ENCODE measurements around the gene BRINP1.

Gene BRINP1

DNA sequence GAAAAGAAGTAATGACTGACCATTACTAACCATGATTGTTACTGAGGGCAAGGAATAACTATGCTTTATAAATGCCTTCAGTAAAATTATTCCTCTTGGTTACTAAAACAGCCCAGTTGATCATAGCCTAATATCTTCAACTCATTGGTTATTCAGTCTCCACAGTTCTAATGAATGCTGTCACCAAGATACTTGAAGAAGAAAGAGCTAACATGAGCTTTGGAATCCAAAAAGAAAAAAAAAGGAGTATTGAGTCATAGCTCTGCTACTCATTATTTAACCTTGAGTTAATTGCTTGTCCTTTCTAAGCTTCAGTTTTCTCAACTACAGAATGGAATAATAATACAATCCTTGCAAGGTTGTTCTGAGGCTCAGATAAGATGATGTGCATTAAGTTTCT lies 187.7 kb downstream of the BRINP1 start:
- H3K4ac ChIP-seq (ENCODE audit: low read depth, low read length), result no peak overlapping the region
- no peak overlapping the region for H3K14ac ChIP-seq (ENCODE audit: low read length)
- H3K9ac ChIP-seq (ENCODE audit: low read length), result no peak overlapping the region
- H3K4me1 ChIP-seq (ENCODE audit: control insufficient read depth in 1 of 2, insufficient read depth in 2 of 2, low read length in 2 of 2), result no peaks in the 10 kb centered on the region
- H4K8ac ChIP-seq (ENCODE audit: low read depth, low read length), result no peak overlapping the region
- H3K79me1 ChIP-seq (ENCODE audit: low read length), result no peaks in the 10 kb centered on the region
- H2BK12ac ChIP-seq (ENCODE audit: low read length), result no peak overlapping the region
- H4K12ac ChIP-seq (ENCODE audit: low read depth, low read length), result no peak overlapping the region
- no peak overlapping the region for H3K18ac ChIP-seq (ENCODE audit: low read length)
- H3K4me2 ChIP-seq (ENCODE audit: low read length), result no peak overlapping the region
- no peak overlapping the region for H4K91ac ChIP-seq (ENCODE audit: low read depth, low read length)
- H3K27ac ChIP-seq (ENCODE audit: low read depth, low read length), result no peak overlapping the region
- no peaks in the 10 kb centered on the region for H3K27me3 ChIP-seq (ENCODE audit: insufficient read depth, low read length)
- no peak overlapping the region for H2BK5ac ChIP-seq (ENCODE audit: low read depth, low read length, poor library complexity)
- H3K79me2 ChIP-seq (ENCODE audit: control insufficient read depth, insufficient read depth, low read length, poor library complexity), result no peaks in the 10 kb centered on the region
- H2AK5ac ChIP-seq (ENCODE audit: low read length), result no peak overlapping the region
- no peak overlapping the region for H2BK120ac ChIP-seq (ENCODE audit: insufficient read depth, low read length, poor library complexity)
- H3K23ac ChIP-seq (ENCODE audit: low read length), result no peak overlapping the region
- H3K4me3 ChIP-seq (ENCODE audit: low read depth, low read length), result no peak overlapping the region
- H3K36me3 ChIP-seq (ENCODE audit: control insufficient read depth in 1 of 2, insufficient read depth in 2 of 2, low read length in 2 of 2), result no peaks in the 10 kb centered on the region
- no peak overlapping the region for H2AFZ ChIP-seq (ENCODE audit: insufficient read depth, low read length, poor library complexity)
- H3K9me3 ChIP-seq (ENCODE audit: insufficient read depth, low read depth, low read length), result no peaks in the 10 kb centered on the region
- no peak for DNase-seq

DNA sequence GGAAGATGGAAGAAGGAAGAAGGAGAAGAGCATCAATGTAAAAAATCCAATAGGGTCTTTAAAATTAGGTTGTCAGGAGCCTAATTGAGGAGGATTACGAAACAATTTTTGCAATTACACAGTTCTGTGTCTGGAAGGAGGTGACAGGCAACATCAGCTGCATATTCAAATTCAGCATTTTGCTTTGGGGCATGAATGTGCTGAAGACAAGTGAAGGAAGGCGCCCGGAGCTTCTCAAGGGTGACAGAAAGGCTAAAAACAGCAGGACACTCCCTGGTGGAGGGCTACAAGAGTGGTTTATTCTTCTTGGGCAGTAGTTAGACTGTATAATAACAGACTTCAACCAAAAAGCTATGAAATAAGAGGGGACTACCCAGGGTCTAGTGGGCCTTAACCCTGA lies 188.3 kb downstream of the BRINP1 start:
- Histone ChIP-seq H2AK5ac (ENCODE audit: low read length) (no peak overlapping the region), H3K23ac (ENCODE audit: low read length) (no peak overlapping the region), H3K27me3 (ENCODE audit: insufficient read depth, low read length) (no peaks in the 10 kb centered on the region), H3K4me1 (ENCODE audit: control insufficient read depth in 1 of 2, insufficient read depth in 2 of 2, low read length in 2 of 2) (no peaks in the 10 kb centered on the region), H3K79me1 (ENCODE audit: low read length) (no peaks in the 10 kb centered on the region), H3K36me3 (ENCODE audit: control insufficient read depth in 1 of 2, insufficient read depth in 2 of 2, low read length in 2 of 2) (no peaks in the 10 kb centered on the region), H2BK12ac (ENCODE audit: low read length) (no peak overlapping the region), H3K27ac (ENCODE audit: low read depth, low read length) (no peak overlapping the region), H2AFZ (ENCODE audit: insufficient read depth, low read length, poor library complexity) (no peak overlapping the region), H2BK120ac (ENCODE audit: insufficient read depth, low read length, poor library complexity) (no peak overlapping the region), H3K4ac (ENCODE audit: low read depth, low read length) (no peak overlapping the region), H3K79me2 (ENCODE audit: control insufficient read depth, insufficient read depth, low read length, poor library complexity) (no peaks in the 10 kb centered on the region), H2BK5ac (ENCODE audit: low read depth, low read length, poor library complexity) (no peak overlapping the region), H3K4me3 (ENCODE audit: low read depth, low read length) (no peak overlapping the region), H3K18ac (ENCODE audit: low read length) (no peak overlapping the region), H4K8ac (ENCODE audit: low read depth, low read length) (no peak overlapping the region), H3K4me2 (ENCODE audit: low read length) (no peak overlapping the region), H3K9me3 (ENCODE audit: insufficient read depth, low read depth, low read length) (no peaks in the 10 kb centered on the region), H4K12ac (ENCODE audit: low read depth, low read length) (no peak overlapping the region), H3K9ac (ENCODE audit: low read length) (no peak overlapping the region), H4K91ac (ENCODE audit: low read depth, low read length) (no peak overlapping the region), H3K14ac (ENCODE audit: low read length) (no peak overlapping the region)
- no CpG with 5 or more reads among the region's 3 CpGs for WGBS (ENCODE audit: extremely low coverage, insufficient coverage, insufficient read length)
- no peak for DNase-seq

DNA sequence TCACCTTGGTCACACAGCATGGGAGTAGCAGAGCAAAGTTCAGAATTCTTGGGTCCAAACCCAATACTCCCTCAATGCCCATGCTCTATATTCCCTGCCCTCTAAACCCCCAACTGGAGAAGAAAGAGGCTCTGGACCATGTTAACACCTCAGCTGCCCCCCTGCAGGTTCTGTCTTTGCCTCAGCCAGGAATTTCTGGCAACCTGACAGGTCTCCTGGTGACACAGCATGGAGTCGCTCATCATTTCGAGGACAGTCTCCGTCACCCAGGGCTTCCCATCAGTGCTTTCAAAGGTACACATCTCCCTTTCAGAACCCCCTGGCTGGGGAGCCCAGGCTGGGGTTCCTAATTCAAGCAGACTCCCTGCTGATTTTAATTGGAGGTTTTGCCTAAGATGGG lies 189.5 kb downstream of the BRINP1 start:
- Histone ChIP-seq H2BK120ac (ENCODE audit: insufficient read depth, low read length, poor library complexity) (no peak overlapping the region), H3K27ac (ENCODE audit: low read depth, low read length) (no peak overlapping the region), H3K4me2 (ENCODE audit: low read length) (no peak overlapping the region), H3K36me3 (ENCODE audit: control insufficient read depth in 1 of 2, insufficient read depth in 2 of 2, low read length in 2 of 2) (no peaks in the 10 kb centered on the region), H3K23ac (ENCODE audit: low read length) (no peak overlapping the region), H3K18ac (ENCODE audit: low read length) (no peak overlapping the region), H3K9ac (ENCODE audit: low read length) (no peak overlapping the region), H4K12ac (ENCODE audit: low read depth, low read length) (no peak overlapping the region), H3K4me1 (ENCODE audit: control insufficient read depth in 1 of 2, insufficient read depth in 2 of 2, low read length in 2 of 2) (no peaks in the 10 kb centered on the region), H3K14ac (ENCODE audit: low read length) (no peak overlapping the region), H2AK5ac (ENCODE audit: low read length) (no peak overlapping the region), H3K27me3 (ENCODE audit: insufficient read depth, low read length) (no peaks in the 10 kb centered on the region), H3K4me3 (ENCODE audit: low read depth, low read length) (no peak overlapping the region), H4K91ac (ENCODE audit: low read depth, low read length) (no peak overlapping the region), H3K4ac (ENCODE audit: low read depth, low read length) (no peak overlapping the region), H3K79me2 (ENCODE audit: control insufficient read depth, insufficient read depth, low read length, poor library complexity) (no peaks in the 10 kb centered on the region), H2BK12ac (ENCODE audit: low read length) (no peak overlapping the region), H4K8ac (ENCODE audit: low read depth, low read length) (no peak overlapping the region), H3K79me1 (ENCODE audit: low read length) (no peaks in the 10 kb centered on the region), H2AFZ (ENCODE audit: insufficient read depth, low read length, poor library complexity) (no peak overlapping the region), H2BK5ac (ENCODE audit: low read depth, low read length, poor library complexity) (no peak overlapping the region), H3K9me3 (ENCODE audit: insufficient read depth, low read depth, low read length) (no peaks in the 10 kb centered on the region)
- DNase-seq, result no peak
- WGBS (ENCODE audit: extremely low coverage, insufficient coverage, insufficient read length), result no CpG with 5 or more reads among the region's 3 CpGs

DNA sequence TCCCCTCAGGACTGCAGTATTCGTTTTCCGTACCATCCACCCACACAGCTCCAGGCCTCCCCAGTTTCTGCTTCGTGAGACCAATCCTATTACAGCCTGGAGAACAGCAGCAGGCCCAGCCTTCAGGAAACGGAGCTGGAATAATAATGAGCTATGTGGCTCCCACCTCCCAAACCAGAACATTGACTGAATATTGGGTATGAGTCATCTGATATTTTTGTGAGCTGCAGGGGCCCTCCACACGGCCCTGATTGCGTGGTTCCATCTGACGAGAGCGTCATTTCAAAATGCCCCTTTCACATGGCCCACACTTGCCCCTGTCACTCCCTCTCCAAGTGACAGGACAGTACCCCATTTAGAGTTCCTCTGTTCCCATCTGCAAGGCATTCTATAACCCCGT lies 192.0 kb downstream of the BRINP1 start:
- Histone ChIP-seq H3K23ac (ENCODE audit: low read length) (no peak overlapping the region), H4K8ac (ENCODE audit: low read depth, low read length) (no peak overlapping the region), H3K18ac (ENCODE audit: low read length) (no peak overlapping the region), H3K79me1 (ENCODE audit: low read length) (no peaks in the 10 kb centered on the region), H3K9me3 (ENCODE audit: insufficient read depth, low read depth, low read length) (no peaks in the 10 kb centered on the region), H3K27ac (ENCODE audit: low read depth, low read length) (no peak overlapping the region), H3K27me3 (ENCODE audit: insufficient read depth, low read length) (no peaks in the 10 kb centered on the region), H2AK5ac (ENCODE audit: low read length) (no peak overlapping the region), H2BK120ac (ENCODE audit: insufficient read depth, low read length, poor library complexity) (no peak overlapping the region), H3K4me1 (ENCODE audit: control insufficient read depth in 1 of 2, insufficient read depth in 2 of 2, low read length in 2 of 2) (no peaks in the 10 kb centered on the region), H3K4me3 (ENCODE audit: low read depth, low read length) (no peak overlapping the region), H2BK12ac (ENCODE audit: low read length) (no peak overlapping the region), H3K36me3 (ENCODE audit: control insufficient read depth in 1 of 2, insufficient read depth in 2 of 2, low read length in 2 of 2) (no peaks in the 10 kb centered on the region), H3K4ac (ENCODE audit: low read depth, low read length) (no peak overlapping the region), H3K79me2 (ENCODE audit: control insufficient read depth, insufficient read depth, low read length, poor library complexity) (no peaks in the 10 kb centered on the region), H2AFZ (ENCODE audit: insufficient read depth, low read length, poor library complexity) (no peak overlapping the region), H2BK5ac (ENCODE audit: low read depth, low read length, poor library complexity) (no peak overlapping the region), H3K9ac (ENCODE audit: low read length) (no peak overlapping the region), H4K12ac (ENCODE audit: low read depth, low read length) (no peak overlapping the region), H4K91ac (ENCODE audit: low read depth, low read length) (no peak overlapping the region), H3K4me2 (ENCODE audit: low read length) (no peak overlapping the region), H3K14ac (ENCODE audit: low read length) (no peak overlapping the region)
- WGBS (ENCODE audit: extremely low coverage, insufficient coverage, insufficient read length), result no CpG with 5 or more reads among the region's 9 CpGs
- no peak for DNase-seq

DNA sequence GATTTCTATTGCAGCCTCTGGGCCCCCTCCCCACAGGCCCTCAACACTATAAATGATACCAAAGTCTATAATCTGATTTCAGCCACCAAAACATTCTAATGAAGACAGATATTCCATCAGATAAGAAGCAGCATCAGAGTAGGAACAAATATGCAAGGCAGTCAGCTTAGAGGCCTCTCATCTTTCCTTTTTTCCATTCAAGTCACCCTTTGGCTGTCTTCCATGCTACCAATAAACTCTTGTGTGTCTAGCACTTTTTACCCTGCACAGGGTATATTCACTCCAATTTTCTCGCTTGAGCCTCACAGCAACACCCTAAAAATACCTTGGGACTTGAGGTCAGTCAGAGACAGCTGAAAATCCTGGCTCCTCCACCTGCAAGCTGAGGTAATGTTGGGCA lies 193.7 kb downstream of the BRINP1 start:
- Histone ChIP-seq H3K9ac (ENCODE audit: low read length) (no peak overlapping the region), H3K4me3 (ENCODE audit: low read depth, low read length) (no peak overlapping the region), H4K8ac (ENCODE audit: low read depth, low read length) (no peak overlapping the region), H3K9me3 (ENCODE audit: insufficient read depth, low read depth, low read length) (no peaks in the 10 kb centered on the region), H3K27ac (ENCODE audit: low read depth, low read length) (no peak overlapping the region), H4K12ac (ENCODE audit: low read depth, low read length) (no peak overlapping the region), H2AFZ (ENCODE audit: insufficient read depth, low read length, poor library complexity) (no peak overlapping the region), H2AK5ac (ENCODE audit: low read length) (no peak overlapping the region), H3K36me3 (ENCODE audit: control insufficient read depth in 1 of 2, insufficient read depth in 2 of 2, low read length in 2 of 2) (no peaks in the 10 kb centered on the region), H4K91ac (ENCODE audit: low read depth, low read length) (no peak overlapping the region), H3K4me2 (ENCODE audit: low read length) (no peak overlapping the region), H2BK12ac (ENCODE audit: low read length) (no peak overlapping the region), H2BK5ac (ENCODE audit: low read depth, low read length, poor library complexity) (no peak overlapping the region), H3K27me3 (ENCODE audit: insufficient read depth, low read length) (no peaks in the 10 kb centered on the region), H3K79me2 (ENCODE audit: control insufficient read depth, insufficient read depth, low read length, poor library complexity) (no peaks in the 10 kb centered on the region), H3K4ac (ENCODE audit: low read depth, low read length) (no peak overlapping the region), H2BK120ac (ENCODE audit: insufficient read depth, low read length, poor library complexity) (no peak overlapping the region), H3K23ac (ENCODE audit: low read length) (no peak overlapping the region), H3K14ac (ENCODE audit: low read length) (no peak overlapping the region), H3K4me1 (ENCODE audit: control insufficient read depth in 1 of 2, insufficient read depth in 2 of 2, low read length in 2 of 2) (no peaks in the 10 kb centered on the region), H3K18ac (ENCODE audit: low read length) (no peak overlapping the region), H3K79me1 (ENCODE audit: low read length) (no peaks in the 10 kb centered on the region)
- no CpG with 5 or more reads among the region's 1 CpG for WGBS (ENCODE audit: extremely low coverage, insufficient coverage, insufficient read length)
- DNase-seq, result no peak
